ENCODE results near the gene IFNG-AS1. TPM values are rescaled to one million over a fixed set of nuclear protein-coding genes. Genes with fewer than 3 reads are reported as not detected.

Gene IFNG-AS1
- total RNA-seq, 1 experiment from 2014 or later, result not detected

DNA sequence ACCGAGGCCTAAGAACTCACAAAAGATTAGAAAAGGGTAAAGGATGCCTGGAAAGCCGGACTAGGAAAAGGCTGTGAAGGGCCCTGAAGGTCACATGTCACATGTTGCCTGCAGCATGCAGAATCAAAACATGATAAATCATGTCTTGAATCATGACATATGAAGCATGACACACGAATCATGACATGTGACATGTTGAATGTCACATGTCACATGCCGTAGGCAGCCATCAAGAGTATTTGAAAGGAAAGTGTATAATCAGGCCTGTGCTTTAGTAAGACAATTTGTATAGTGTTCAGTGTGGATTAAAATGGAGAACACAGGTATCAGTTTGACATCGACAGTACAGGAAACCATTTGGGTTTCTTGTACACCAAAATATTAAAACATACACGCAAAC, 30.8 kb downstream of the IFNG-AS1 start:
- H3K27me3 ChIP-seq (replicated peaks; ENCODE audit: control insufficient read depth, insufficient read depth, low read length), result no peaks in the 10 kb centered on the region
- H3K4me1 ChIP-seq, result no peaks in the 10 kb centered on the region
- ChIA-PET POLR2A (no interaction called here), CTCF (interaction anchor here (1.1 kb wide), 1 partner anchor 77 kb away, joined by 3 read pairs; no protein-coding TSS in a partner anchor)
- TF ChIP-seq, protein P1, sequence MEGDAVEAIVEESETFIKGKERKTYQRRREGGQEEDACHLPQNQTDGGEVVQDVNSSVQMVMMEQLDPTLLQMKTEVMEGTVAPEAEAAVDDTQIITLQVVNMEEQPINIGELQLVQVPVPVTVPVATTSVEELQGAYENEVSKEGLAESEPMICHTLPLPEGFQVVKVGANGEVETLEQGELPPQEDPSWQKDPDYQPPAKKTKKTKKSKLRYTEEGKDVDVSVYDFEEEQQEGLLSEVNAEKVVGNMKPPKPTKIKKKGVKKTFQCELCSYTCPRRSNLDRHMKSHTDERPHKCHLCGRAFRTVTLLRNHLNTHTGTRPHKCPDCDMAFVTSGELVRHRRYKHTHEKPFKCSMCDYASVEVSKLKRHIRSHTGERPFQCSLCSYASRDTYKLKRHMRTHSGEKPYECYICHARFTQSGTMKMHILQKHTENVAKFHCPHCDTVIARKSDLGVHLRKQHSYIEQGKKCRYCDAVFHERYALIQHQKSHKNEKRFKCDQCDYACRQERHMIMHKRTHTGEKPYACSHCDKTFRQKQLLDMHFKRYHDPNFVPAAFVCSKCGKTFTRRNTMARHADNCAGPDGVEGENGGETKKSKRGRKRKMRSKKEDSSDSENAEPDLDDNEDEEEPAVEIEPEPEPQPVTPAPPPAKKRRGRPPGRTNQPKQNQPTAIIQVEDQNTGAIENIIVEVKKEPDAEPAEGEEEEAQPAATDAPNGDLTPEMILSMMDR (IDR thresholded peaks at IDR 0.05; ENCODE audit: insufficient read depth in 1 of 2, low read depth in 1 of 2, low read length in 1 of 2, severe bottlenecking in 1 of 2, unreplicated experiment in 1 of 2), result no peak
- no peaks in the 10 kb centered on the region for H3K4me1 Mint-ChIP-seq (ENCODE audit: low read depth, unreplicated experiment)
- no peaks in the 10 kb centered on the region for H3K9me3 ChIP-seq
- H3K4me3 Mint-ChIP-seq (ENCODE audit: unreplicated experiment), result no peak overlapping the region
- intact Hi-C loops (cut with micrococcal nuclease; ENCODE audit: unreplicated experiment), result no loop called here
- no peak overlapping the region for H3K27ac Mint-ChIP-seq (ENCODE audit: unreplicated experiment)
- no peak overlapping the region for H3K4me3 ChIP-seq (ENCODE audit: low read depth, low read length)
- DNase-seq, result no peak
- no peaks in the 10 kb centered on the region for H3K9me3 Mint-ChIP-seq (ENCODE audit: unreplicated experiment)
- no peaks in the 10 kb centered on the region for H3K27me3 Mint-ChIP-seq (ENCODE audit: insufficient read depth, unreplicated experiment)
- no peaks in the 10 kb centered on the region for H3K36me3 ChIP-seq (ENCODE audit: control insufficient read depth, insufficient read depth, low read length)
- H3K36me3 Mint-ChIP-seq (ENCODE audit: insufficient read depth, unreplicated experiment), result no peaks in the 10 kb centered on the region
- BruUV-seq (replicated peaks), result no TSS peak

DNA sequence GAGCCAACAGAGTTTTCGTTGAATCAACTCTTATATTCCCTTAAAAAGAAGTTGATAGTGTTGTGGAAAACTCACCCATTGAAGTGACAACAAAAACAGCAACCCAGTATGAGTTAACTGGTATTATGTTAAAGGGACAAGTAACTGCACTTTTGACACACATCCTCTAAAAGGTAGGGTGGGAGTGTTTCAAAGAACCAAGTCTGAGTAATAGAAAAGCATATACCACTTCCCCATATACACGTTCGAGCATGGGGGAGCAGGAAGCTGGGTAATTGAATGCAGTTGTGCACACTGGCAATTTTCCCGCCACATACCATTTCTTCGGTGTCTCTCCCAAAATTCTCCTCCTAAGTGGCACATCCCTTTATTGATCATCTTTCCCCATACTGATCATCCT, 31.5 kb downstream of the IFNG-AS1 start:
- H3K4me3 Mint-ChIP-seq (ENCODE audit: unreplicated experiment), result no peak overlapping the region
- BruUV-seq (replicated peaks), result no TSS peak
- ChIA-PET POLR2A (no interaction called here), CTCF (interaction anchor here (1.1 kb wide), 1 partner anchor 78 kb away, joined by 3 read pairs; no protein-coding TSS in a partner anchor)
- intact Hi-C loops (cut with micrococcal nuclease; ENCODE audit: unreplicated experiment), result no loop called here
- H3K4me3 ChIP-seq (ENCODE audit: low read depth, low read length), result no peak overlapping the region
- no peaks in the 10 kb centered on the region for H3K9me3 ChIP-seq
- no peak overlapping the region for H3K27ac Mint-ChIP-seq (ENCODE audit: unreplicated experiment)
- H3K36me3 Mint-ChIP-seq (ENCODE audit: insufficient read depth, unreplicated experiment), result no peaks in the 10 kb centered on the region
- peaks cover under 1% of the 10 kb centered on the region for H3K27me3 Mint-ChIP-seq (ENCODE audit: insufficient read depth, unreplicated experiment)
- DNase-seq, result no peak
- no peaks in the 10 kb centered on the region for H3K27me3 ChIP-seq (replicated peaks; ENCODE audit: control insufficient read depth, insufficient read depth, low read length)
- no peaks in the 10 kb centered on the region for H3K36me3 ChIP-seq (ENCODE audit: control insufficient read depth, insufficient read depth, low read length)
- H3K4me1 ChIP-seq, result no peaks in the 10 kb centered on the region
- H3K4me1 Mint-ChIP-seq (ENCODE audit: low read depth, unreplicated experiment), result no peaks in the 10 kb centered on the region
- H3K9me3 Mint-ChIP-seq (ENCODE audit: unreplicated experiment), result no peaks in the 10 kb centered on the region
- TF ChIP-seq, protein P1 (IDR thresholded peaks at IDR 0.05; ENCODE audit: insufficient read depth in 1 of 2, low read depth in 1 of 2, low read length in 1 of 2, severe bottlenecking in 1 of 2, unreplicated experiment in 1 of 2), result no peak

DNA sequence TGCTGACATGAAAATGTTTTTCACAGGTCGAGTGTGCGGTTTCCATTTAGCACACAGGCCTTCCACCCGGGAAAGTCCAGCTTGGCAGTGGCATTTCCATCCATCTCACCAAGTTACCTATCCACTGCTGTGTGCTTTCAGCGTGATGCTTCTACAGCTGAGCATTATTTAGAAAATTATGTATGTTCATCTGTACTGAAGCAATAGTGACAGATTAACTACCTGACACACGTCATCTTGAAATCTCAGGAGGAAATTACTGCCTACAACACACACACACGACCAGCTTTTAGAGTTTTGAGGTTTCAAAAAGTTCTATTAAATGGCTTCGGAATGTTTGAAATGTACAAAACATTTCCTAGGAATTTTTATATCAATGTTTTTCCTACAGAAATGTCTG, 39.4 kb downstream of the IFNG-AS1 start:
- Mint-ChIP-seq H3K36me3 (ENCODE audit: insufficient read depth, unreplicated experiment) (no peaks in the 10 kb centered on the region), H3K4me1 (ENCODE audit: low read depth, unreplicated experiment) (no peaks in the 10 kb centered on the region), H3K4me3 (ENCODE audit: unreplicated experiment) (no peak overlapping the region), H3K27ac (ENCODE audit: unreplicated experiment) (no peak overlapping the region), H3K9me3 (ENCODE audit: unreplicated experiment) (no peaks in the 10 kb centered on the region), H3K27me3 (ENCODE audit: insufficient read depth, unreplicated experiment) (peaks cover 3% of the 10 kb centered on the region)
- Histone ChIP-seq H3K27me3 (replicated peaks; ENCODE audit: control insufficient read depth, insufficient read depth, low read length) (no peaks in the 10 kb centered on the region), H3K9me3 (peaks cover 3% of the 10 kb centered on the region; the same call in 1 of the 2 replicates), H3K36me3 (ENCODE audit: control insufficient read depth, insufficient read depth, low read length) (no peaks in the 10 kb centered on the region), H3K4me3 (ENCODE audit: low read depth, low read length) (no peak overlapping the region), H3K4me1 (no peaks in the 10 kb centered on the region)
- BruUV-seq (replicated peaks), result no TSS peak
- ChIA-PET POLR2A (no interaction called here), CTCF (interaction anchor here (1.0 kb wide), 1 partner anchor 12 kb away, joined by 3 read pairs; no protein-coding TSS in a partner anchor)
- no peak for DNase-seq
- intact Hi-C loops (cut with micrococcal nuclease; ENCODE audit: unreplicated experiment), result no loop called here
- TF ChIP-seq, protein P1 (IDR thresholded peaks at IDR 0.05; ENCODE audit: insufficient read depth in 1 of 2, low read depth in 1 of 2, low read length in 1 of 2, severe bottlenecking in 1 of 2, unreplicated experiment in 1 of 2), result no peak
